Measurements from ENCODE around the gene GADD45B.
A peak's percentile ranks its signal among the peaks of the same experiment; 100 is the strongest.

Gene GADD45B

GRCh38 chr19:2475702-2476450, at the start of gene GADD45B:
Gene GADD45B (plus strand): TSS chr19:2476127. CDS start chr19:2476359, 232 bp downstream.
- DNase-seq (ENCODE audit: low read depth): peak; percentile 95

DNA sequence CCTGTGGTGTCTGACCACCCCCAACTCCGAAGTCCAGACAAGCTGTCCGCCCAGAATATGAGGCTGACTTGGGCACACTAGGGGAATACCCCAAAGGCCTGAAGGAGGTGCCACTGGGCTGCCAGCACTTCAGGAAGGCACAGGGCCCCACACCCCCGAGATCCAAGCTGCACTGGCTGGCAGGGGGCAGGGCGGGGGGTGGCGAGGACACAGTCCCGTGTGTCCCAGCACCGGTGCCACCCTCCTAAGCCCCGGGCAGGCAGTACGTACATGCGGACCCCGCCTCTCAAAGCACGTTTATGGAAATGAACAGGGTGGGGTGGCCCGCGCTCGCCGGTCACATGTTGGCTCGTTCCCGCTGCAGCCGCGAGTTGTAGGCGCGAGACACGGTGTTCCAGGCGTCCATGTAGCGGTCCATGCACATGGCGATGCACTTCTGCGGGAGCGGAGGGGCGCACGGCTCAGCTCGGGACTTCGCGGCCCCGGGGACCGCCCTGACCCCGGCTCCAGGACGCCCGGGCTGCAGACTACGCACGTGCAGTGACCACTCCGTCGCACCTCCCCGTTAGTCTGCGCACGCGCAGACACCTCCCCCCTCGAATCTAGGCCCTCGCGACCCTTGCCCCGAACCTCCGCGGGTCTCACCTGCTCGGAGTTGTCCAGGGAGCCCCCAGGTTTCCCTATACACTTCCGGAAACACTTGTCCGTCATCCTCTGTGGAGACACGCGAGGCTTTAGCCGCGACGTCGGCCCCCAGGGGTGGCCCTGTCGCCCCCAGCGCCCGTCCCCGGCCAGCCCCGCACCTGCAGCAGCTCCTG, 49.1 kb upstream of the GADD45B start:
- DNase-seq (ENCODE audit: low read depth): no peak

DNA sequence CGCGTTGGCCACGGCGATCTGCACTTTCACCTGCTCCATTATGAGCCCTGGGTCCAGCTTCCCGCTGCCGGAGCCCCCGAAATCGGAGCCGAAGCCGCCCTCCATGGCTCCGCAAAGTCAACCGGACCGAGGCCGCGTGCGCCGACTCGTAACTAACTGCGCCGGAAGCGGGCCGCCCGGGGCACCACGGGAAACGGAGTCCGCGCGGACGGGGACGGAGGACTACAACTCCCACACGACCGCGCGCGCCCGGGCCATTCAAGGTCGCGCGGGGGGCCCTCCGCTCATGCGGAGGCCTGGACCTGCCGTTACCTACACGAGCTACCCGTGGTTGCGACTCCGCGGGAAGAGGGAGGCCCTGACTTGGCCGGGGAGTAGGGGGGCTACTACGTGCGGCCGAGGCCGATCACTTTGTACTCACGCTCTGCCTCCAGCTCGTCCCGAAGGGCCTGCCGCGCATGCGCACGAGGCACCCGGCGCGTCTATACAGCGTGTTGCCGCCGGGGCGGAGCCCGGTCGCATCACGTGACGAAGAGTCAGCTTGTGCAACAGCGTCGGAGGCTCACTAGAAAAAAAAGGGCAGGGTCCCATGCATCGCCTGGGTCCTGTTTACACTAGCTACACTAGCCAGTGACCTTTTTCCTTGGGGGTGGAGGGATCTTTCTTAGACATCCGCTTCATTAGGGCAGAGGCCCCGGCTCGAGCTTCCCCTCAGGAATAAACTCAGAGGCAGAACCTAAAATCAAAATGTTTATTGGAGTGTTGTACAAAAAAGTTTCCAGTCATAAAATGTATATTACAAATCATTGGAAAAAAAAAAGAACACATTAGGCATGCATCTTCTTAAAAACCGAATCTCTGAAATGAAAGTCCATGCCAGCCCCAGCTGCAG, 48.3 kb upstream of the GADD45B start, which contains the start of gene TIMM13:
Gene TIMM13 (minus strand): TSS at position 158 of the 892 bp plus-strand sequence. CDS start 53 bp downstream, at position 105.
- peak; percentile 89 for DNase-seq (ENCODE audit: low read depth)

DNA sequence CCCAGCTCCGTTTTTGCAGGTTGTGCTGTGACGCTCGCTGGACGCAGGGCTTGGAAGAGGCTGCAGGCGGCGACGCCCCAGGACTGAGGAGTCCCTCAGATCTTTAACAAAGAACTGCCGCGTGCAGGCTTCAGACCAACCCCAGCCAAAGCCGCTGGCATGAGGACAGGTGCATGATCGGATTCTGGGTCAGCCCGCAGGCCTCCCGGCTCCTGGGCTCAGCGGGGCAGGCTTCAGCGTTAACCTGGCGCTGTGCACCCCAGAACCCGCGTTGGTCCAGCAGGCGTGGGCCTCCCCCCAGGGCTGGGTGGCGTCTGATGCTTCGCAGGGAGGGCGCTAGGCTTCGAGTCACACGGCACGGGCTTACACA, 47.6 kb upstream of the GADD45B start:
- DNase-seq (ENCODE audit: low read depth): no peak

DNA sequence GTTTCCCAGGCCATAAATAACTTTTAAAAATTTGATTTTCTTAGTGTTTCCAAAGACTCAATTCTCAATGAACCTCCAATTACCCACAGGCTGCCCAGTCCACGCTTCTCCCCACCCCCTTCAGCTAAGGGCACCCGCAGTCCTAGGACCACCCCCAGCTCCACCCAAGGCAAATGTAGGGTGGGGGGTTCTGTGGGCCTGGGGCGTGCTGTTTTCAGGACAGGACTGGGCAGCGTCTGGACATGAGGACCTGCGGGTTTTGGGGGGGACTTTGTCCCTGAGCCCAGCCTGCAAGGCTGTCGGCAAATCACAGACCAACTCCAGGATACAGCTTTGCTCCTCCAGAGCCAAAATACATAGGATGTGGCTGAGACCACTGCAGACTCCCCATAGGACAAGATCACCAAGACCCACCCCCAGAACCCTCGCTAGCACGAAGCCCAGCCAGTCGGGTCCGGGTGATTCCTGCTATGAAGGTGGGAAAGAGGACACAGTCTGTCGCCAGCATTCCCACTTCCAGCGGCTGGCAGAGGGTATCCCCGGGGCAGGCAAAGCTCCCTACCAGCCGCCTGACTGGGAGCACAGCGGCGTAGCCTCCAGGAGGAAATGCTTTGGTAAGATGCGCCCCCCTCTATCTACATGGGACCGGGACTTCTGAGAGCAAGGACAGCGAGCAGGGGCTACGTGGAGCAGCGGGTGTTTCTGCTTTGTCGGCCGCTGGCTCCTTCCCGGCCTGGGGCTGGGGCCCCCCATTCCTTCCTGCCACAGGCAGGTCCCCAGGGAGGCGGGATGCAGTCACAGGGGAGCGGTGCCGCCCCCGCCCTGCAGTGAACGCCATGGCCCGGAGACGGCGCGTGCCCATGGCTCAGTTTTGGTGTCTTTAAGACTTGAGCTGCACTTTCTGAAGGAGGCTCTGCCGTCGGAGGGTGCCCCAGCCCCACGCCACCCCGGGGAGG, 46.9 kb upstream of the GADD45B start:
- DNase-seq (ENCODE audit: low read depth): no peak

GRCh38 chr19:2429917-2430535, 45.9 kb upstream of the GADD45B start:
- no peak for DNase-seq (ENCODE audit: low read depth)

- DNase-seq (ENCODE audit: low read depth): no peak
These were observed 44.4 kb upstream of the GADD45B start for GRCh38 chr19:2431318-2432055.

DNA sequence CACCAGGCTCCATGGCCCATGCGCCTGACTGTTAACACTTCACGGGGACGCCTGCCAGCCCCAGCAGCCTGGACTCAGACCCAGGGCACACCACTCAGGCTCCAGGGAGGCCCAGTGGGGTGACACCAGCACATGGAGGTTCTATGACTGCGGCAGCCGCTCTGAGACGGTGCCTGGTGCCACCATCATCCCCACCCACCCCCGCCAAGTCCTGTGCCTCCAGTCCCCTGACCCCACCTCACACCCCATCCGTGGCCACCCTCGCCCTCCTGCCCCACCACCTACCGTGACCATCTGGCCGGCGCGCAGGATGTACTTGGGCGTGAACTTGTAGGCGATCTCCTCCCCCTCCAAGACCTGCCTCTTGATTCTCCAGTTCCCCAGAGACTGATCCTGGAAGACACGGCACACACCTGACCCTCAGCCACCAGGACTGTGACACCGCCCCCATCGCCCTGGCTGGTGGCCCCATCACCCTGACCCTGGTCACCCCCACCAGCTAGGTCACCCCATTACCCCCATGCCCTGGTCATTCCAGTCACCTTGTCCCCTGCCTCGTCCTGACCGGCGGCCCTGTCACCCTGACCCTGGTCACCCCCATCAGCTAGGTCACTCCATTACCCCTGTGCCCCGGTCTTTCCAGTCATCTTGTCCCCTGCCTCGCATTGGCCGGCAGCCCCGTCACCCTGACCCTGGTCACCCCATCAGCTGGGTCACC, 43.6 kb upstream of the GADD45B start:
- DNase-seq (ENCODE audit: low read depth): no peak

GRCh38 chr19:2433854-2434253, 42.1 kb upstream of the GADD45B start:
- no peak for DNase-seq (ENCODE audit: low read depth)

GRCh38 chr19:2434267-2434666, 41.7 kb upstream of the GADD45B start:
- DNase-seq (ENCODE audit: low read depth): no peak

- DNase-seq (ENCODE audit: low read depth): no peak
These were observed 41.1 kb upstream of the GADD45B start for GRCh38 chr19:2434721-2435265.

DNA sequence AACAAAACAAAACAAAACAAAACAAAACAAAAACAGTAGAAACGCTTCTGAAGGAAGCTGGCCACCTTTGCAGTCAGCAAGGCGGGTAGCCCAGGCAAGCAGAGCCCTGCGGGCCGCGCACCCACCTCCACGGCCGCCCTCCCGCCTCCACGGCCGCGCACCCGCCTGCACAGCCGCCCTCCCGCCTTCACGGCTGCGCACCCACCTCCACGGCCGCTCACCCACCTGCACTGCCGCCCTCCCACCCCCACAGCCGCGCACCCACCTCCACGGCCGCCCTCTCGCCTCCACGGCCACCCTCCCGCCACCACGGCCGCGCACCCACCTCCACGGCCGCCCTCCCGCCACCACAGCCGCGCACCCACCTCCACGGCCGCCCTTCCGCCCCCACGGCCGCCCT, 39.5 kb upstream of the GADD45B start:
- DNase-seq (ENCODE audit: low read depth): no peak

DNA sequence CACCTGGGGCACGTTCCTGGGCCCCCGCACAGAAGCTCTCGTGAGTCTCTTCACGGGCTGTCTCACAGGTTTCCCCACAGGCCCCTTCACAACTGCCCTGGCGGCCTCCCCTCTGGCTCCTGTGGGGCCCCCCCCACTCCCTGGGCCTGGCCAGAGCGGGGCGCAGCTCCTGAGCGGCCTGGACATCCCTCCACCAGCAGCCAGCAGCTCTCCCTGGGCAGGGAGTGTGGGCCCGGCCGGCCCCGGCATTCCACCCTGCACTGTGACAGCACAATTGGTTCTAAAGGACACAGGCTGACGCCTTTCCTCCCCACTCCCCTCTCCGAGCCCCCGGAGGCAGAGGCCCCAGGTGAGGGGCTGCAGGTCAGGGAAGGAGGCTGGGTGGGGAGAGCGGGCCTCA, 39.0 kb upstream of the GADD45B start:
- no peak for DNase-seq (ENCODE audit: low read depth)

- no peak for DNase-seq (ENCODE audit: low read depth)
These were observed 37.7 kb upstream of the GADD45B start for GRCh38 chr19:2438178-2438577.

GRCh38 chr19:2440515-2440914, 35.4 kb upstream of the GADD45B start:
- DNase-seq (ENCODE audit: low read depth): no peak

GRCh38 chr19:2441096-2441752, 34.7 kb upstream of the GADD45B start:
- DNase-seq (ENCODE audit: low read depth): no peak

GRCh38 chr19:2443116-2443784, 32.7 kb upstream of the GADD45B start:
- DNase-seq (ENCODE audit: low read depth): no peak

- DNase-seq (ENCODE audit: low read depth): no peak
These were observed 32.1 kb upstream of the GADD45B start for GRCh38 chr19:2443785-2444182.

All from stromal cell of bone marrow (primary cell).